ENCODE measurements around the gene TAPBPL.
"Not testable (repeated sequence)": the region's sequence is repeated elsewhere in the genome, so short reads cannot be mapped to it uniquely, and the experiment has no call there.

The TAPBPL gene

GRCh38 chr12:6465467-6466183, 13.8 kb downstream of the TAPBPL start:
- DNase-seq = no peak

- no peak for DNase-seq
Observed at GRCh38 chr12:6466184-6466573, 14.3 kb downstream of the TAPBPL start.

GRCh38 chr12:6466751-6467150, 14.9 kb downstream of the TAPBPL start:
- not testable (repeated sequence) for DNase-seq

- not testable (repeated sequence) for DNase-seq
Observed at GRCh38 chr12:6467571-6468282, 15.9 kb downstream of the TAPBPL start.

GRCh38 chr12:6468283-6468575, 16.4 kb downstream of the TAPBPL start:
- no peak for DNase-seq

GRCh38 chr12:6469092-6469491, 17.2 kb downstream of the TAPBPL start:
- no peak for DNase-seq

- DNase-seq = no peak
Observed at GRCh38 chr12:6469609-6470374, 17.9 kb downstream of the TAPBPL start.

- DNase-seq = peak; percentile 91
Observed at GRCh38 chr12:6470375-6471163, 18.7 kb downstream of the TAPBPL start, which contains the start of gene VAMP1. Gene VAMP1 (minus strand): TSS chr12:6470677. CDS start chr12:6470531, 146 bp downstream.

- DNase-seq = no peak
Observed at GRCh38 chr12:6471989-6472360, 20.1 kb downstream of the TAPBPL start.

GRCh38 chr12:6472491-6472890, 20.6 kb downstream of the TAPBPL start:
- no peak for DNase-seq

- DNase-seq = not testable (repeated sequence)
Observed at GRCh38 chr12:6475233-6475975, 23.6 kb downstream of the TAPBPL start.

GRCh38 chr12:6476489-6476888, 24.6 kb downstream of the TAPBPL start:
- DNase-seq = no peak

GRCh38 chr12:6477601-6478377, 25.9 kb downstream of the TAPBPL start:
- not testable (repeated sequence) for DNase-seq

GRCh38 chr12:6478416-6478815, 26.6 kb downstream of the TAPBPL start:
- DNase-seq = no peak

GRCh38 chr12:6488240-6488639, 36.4 kb downstream of the TAPBPL start:
- no peak for DNase-seq

- no peak for DNase-seq
Observed at GRCh38 chr12:6489449-6489848, 37.6 kb downstream of the TAPBPL start.

- DNase-seq = not testable (repeated sequence)
Observed at GRCh38 chr12:6490673-6491072, 38.8 kb downstream of the TAPBPL start.

- DNase-seq = peak; percentile 59
Observed at GRCh38 chr12:6492838-6493496, 41.1 kb downstream of the TAPBPL start, which contains the start of gene MRPL51. Gene MRPL51 (minus strand): TSS chr12:6493262. CDS start chr12:6493136, 126 bp downstream.

- DNase-seq = peak; percentile 87
Observed at GRCh38 chr12:6493497-6494257, 41.8 kb downstream of the TAPBPL start, which contains the start of gene NCAPD2. Gene NCAPD2 (plus strand): TSS chr12:6494102. CDS start chr12:6495099, 997 bp downstream.

- DNase-seq = no peak
Observed at GRCh38 chr12:6494258-6494743, 42.5 kb downstream of the TAPBPL start.

Measured in NCI-H524 treated with DMSO at 0.1 percent for 48 hours (cell line).